CD4-positive, alpha-beta T cell (primary cell): ENCODE results near the gene PLP2. TPM values are rescaled to one million over a fixed set of nuclear protein-coding genes. Genes with fewer than 3 reads are reported as not detected.
A peak's percentile ranks its signal among the peaks of the same experiment; 100 is the strongest.

Experiments
- ATAC-seq: fragments of 200-7000 bp; cut with Tn5 transposase; one replicate; pipeline ENCODE4 v1.10.0; 2022; ENCODE audit warnings: mild to moderate bottlenecking; ENCODE audit not compliant: poor library complexity
- CTCF ChIA-PET: fragments of 350-600 bp; sonication (Branson Sonifier 250); formaldehyde crosslinking; loops from one replicate; lab custom pipeline; 2021; ENCODE audit warnings: antibody characterized with exemption, inconsistent platforms; lab: Charles Lee
- POLR2A ChIA-PET: fragments of 350-600 bp; sonication (Branson Sonifier 250); formaldehyde crosslinking; loops from one replicate; lab custom pipeline; 2021; ENCODE audit warnings: antibody characterized with exemption, inconsistent platforms; lab: Charles Lee
- DNase-seq, 14 experiments: peaks; one replicate each; pipeline ENCODE4 v3.0.0-alpha.2; 2013 to 2020; ENCODE audit warnings: mixed read lengths in 2 of 14
- H3K27ac ChIP-seq, 2 donors: one replicate each; pipeline versions ENCODE4 v1.5.1 to v1.7.0; 2013; ENCODE audit warnings: low read length in 2 of 2, low read depth in 1 of 2, mild to moderate bottlenecking in 1 of 2
- H3K27me3 ChIP-seq, 2 experiments: 1 replicate in 1 of 2; 2 replicates in 1 of 2; pipeline versions ENCODE4 v1.6.1 to v1.7.0; 2013; ENCODE audit warnings: low read length in 2 of 2, control low read depth in 1 of 2, mild to moderate bottlenecking in 1 of 2, moderate library complexity in 1 of 2; ENCODE audit not compliant: insufficient read depth in 2 of 2, control insufficient read depth in 1 of 2
- H3K36me3 ChIP-seq: one replicate; pipeline ENCODE4 v1.6.1; 2013; ENCODE audit warnings: low read length, control low read depth; ENCODE audit not compliant: insufficient read depth
- H3K4me1 ChIP-seq: one replicate; pipeline ENCODE4 v1.6.1; 2013; ENCODE audit warnings: low read length, control low read depth; ENCODE audit not compliant: insufficient read depth
- H3K4me3 ChIP-seq: one replicate; pipeline ENCODE4 v1.5.1; 2013; ENCODE audit warnings: mild to moderate bottlenecking, low read length, moderate library complexity
- H3K9me3 ChIP-seq, 2 experiments: 1 replicate in 1 of 2; 2 replicates in 1 of 2; pipeline versions ENCODE4 v1.6.1 to v1.7.0; 2013; ENCODE audit warnings: low read length in 2 of 2, mild to moderate bottlenecking in 2 of 2, control low read depth in 1 of 2, moderate library complexity in 1 of 2; ENCODE audit not compliant: control insufficient read depth in 1 of 2, insufficient read depth in 1 of 2
- H3K27ac Mint-ChIP-seq: one replicate; pipeline ENCODE4 v1.8.0; 2020; ENCODE audit warnings: mixed read lengths
- H3K27me3 Mint-ChIP-seq: one replicate; pipeline ENCODE4 v1.8.0; 2021; ENCODE audit warnings: mixed read lengths
- H3K36me3 Mint-ChIP-seq: one replicate; pipeline ENCODE4 v1.8.0; 2021; ENCODE audit warnings: low read depth, mixed read lengths
- H3K4me1 Mint-ChIP-seq: one replicate; pipeline ENCODE4 v1.8.0; 2021; ENCODE audit warnings: low read depth, mixed read lengths
- H3K4me3 Mint-ChIP-seq: one replicate; pipeline ENCODE4 v1.8.0; 2020; ENCODE audit warnings: mild to moderate bottlenecking, mixed read lengths
- H3K9me3 Mint-ChIP-seq: one replicate; pipeline ENCODE4 v1.8.0; 2020; ENCODE audit warnings: mixed read lengths
- CTCF ChIP-seq: fragments of 200-600 bp; IDR thresholded peaks from one replicate; pipeline ENCODE4 v1.8.0; 2022; ENCODE audit warnings: antibody characterized with exemption, mild to moderate bottlenecking
- intact Hi-C, 2 experiments: fragments of 100-400 bp; cut with DNase I in 1 of 2; cut with micrococcal nuclease in 1 of 2; formaldehyde crosslinking; loops; one replicate each; pipeline versions ENCODE4 v1.15.1 to v1.9.0; 2023 to 2025; cut with DNase I, micrococcal nuclease
- total RNA-seq, 174 experiments: library from RNA in 2 of 174; stranded (reverse) in 2 of 174; gene quantifications; one replicate each; pipeline ENCODE4 v1.2.3 and lab custom pipeline; 2021 to 2026

Gene PLP2
- total RNA-seq, 2 experiments from 2014 or later, result 124 to 128 TPM

- H3K36me3 ChIP-seq, result peaks cover 33% of the 10 kb centered on the region
- Mint-ChIP-seq H3K27me3 (no peaks in the 10 kb centered on the region), H3K4me3 (no peak overlapping the region), H3K4me1 (peaks cover 12% of the 10 kb centered on the region), H3K9me3 (no peaks in the 10 kb centered on the region), H3K36me3 (peaks cover 55% of the 10 kb centered on the region), H3K27ac (no peak overlapping the region)
- ATAC-seq (no peak), DNase-seq (no peak)
- H3K27me3 ChIP-seq, result no peaks in the 10 kb centered on the region
- ChIA-PET POLR2A (no interaction called here), CTCF (no interaction called here)
- intact Hi-C loops, result no loop called here
- no peaks in the 10 kb centered on the region for H3K9me3 ChIP-seq
- no peak overlapping the region for H3K4me3 ChIP-seq
- H3K27ac ChIP-seq, result no peak overlapping the region
- no peak for TF ChIP-seq CTCF
- peaks cover 10% of the 10 kb centered on the region for H3K4me1 ChIP-seq
Observed at GRCh38 chrX:49179358-49179757, 7.7 kb downstream of the PLP2 start.

GRCh38 chrX:49183701-49184281, 12.1 kb downstream of the PLP2 start:
- Mint-ChIP-seq H3K36me3 (peaks cover 25% of the 10 kb centered on the region), H3K27ac (no peak overlapping the region), H3K4me1 (peaks cover 11% of the 10 kb centered on the region), H3K9me3 (no peaks in the 10 kb centered on the region), H3K4me3 (no peak overlapping the region), H3K27me3 (no peaks in the 10 kb centered on the region)
- ChIA-PET POLR2A (no interaction called here), CTCF (interaction anchor here (0.9 kb wide), 1 partner anchor 20 kb away, joined by 3 read pairs; no protein-coding TSS in a partner anchor)
- H3K27me3 ChIP-seq, result no peaks in the 10 kb centered on the region
- peaks cover 10% of the 10 kb centered on the region for H3K36me3 ChIP-seq
- intact Hi-C loops, result no loop called here
- DNase-seq (no peak), ATAC-seq (no peak)
- no peak overlapping the region for H3K27ac ChIP-seq
- H3K9me3 ChIP-seq, result no peaks in the 10 kb centered on the region
- TF ChIP-seq CTCF, result no peak
- peaks cover 24% of the 10 kb centered on the region for H3K4me1 ChIP-seq
- no peak overlapping the region for H3K4me3 ChIP-seq

- Histone ChIP-seq H3K4me1 (peaks cover 24% of the 10 kb centered on the region), H3K36me3 (peaks cover 7% of the 10 kb centered on the region), H3K27ac (no peak overlapping the region), H3K27me3 (no peaks in the 10 kb centered on the region), H3K9me3 (no peaks in the 10 kb centered on the region), H3K4me3 (peak overlapping the region; percentile 65)
- peaks cover 17% of the 10 kb centered on the region for H3K36me3 Mint-ChIP-seq
- peak overlapping the region; percentile 69 for H3K27ac Mint-ChIP-seq
- H3K4me1 Mint-ChIP-seq, result peaks cover 14% of the 10 kb centered on the region
- TF ChIP-seq CTCF, result no peak
- intact Hi-C loops, result no loop called here
- ChIA-PET POLR2A (no interaction called here), CTCF (interaction anchor here (0.9 kb wide), 1 partner anchor 21 kb away, joined by 3 read pairs; no protein-coding TSS in a partner anchor)
- DNase-seq, result peak in 6 of 14 experiments; percentile 6 to 62 (median 32)
- peak; percentile 46 for ATAC-seq
- no peaks in the 10 kb centered on the region for H3K9me3 Mint-ChIP-seq
- no peaks in the 10 kb centered on the region for H3K27me3 Mint-ChIP-seq
- H3K4me3 Mint-ChIP-seq, result peak overlapping the region; percentile 86
Observed at GRCh38 chrX:49184294-49185281, 12.9 kb downstream of the PLP2 start.
